HG03460 (cell line): ENCODE data around the gene SLIT3.
"Not testable (repeated sequence)": the region's sequence is repeated elsewhere in the genome, so short reads cannot be mapped to it uniquely, and the experiment has no call there.

Source experiments
- ATAC-seq: cut with Tn5 transposase; IDR thresholded peaks from one replicate; pipeline ENCODE4 v1.9.1; 2021; ENCODE audit not compliant: unreplicated experiment

Gene SLIT3

DNA sequence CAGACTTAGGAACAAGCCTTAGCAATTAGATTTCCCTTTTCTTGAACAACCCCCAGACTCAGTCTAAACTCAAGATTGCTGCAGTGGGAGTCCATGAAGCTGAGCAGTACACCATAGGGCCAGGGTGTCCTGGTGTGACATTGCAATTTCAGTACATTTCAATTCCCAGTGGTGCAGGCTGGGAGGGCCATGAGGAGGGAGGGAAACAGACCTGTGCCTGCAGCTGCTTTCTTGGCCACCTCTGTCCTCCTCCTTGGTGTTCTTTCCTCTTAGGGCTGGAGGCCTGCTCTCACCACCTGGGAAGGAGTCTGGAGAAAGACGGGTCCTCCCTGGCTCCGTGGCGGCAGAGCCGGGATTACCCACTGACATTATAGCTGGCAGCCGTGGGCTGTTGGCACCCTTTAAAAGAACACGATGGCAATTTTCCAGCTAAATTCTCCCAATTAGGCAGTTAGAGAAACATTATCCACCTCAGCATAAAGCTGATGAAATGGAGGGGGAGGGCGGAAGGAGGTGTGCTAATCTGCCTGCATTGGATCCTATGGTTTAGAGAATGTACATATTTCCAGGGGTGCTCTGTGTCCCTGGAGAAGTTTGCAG is 186.4 kb downstream of the SLIT3 start:
- no peak for ATAC-seq

DNA sequence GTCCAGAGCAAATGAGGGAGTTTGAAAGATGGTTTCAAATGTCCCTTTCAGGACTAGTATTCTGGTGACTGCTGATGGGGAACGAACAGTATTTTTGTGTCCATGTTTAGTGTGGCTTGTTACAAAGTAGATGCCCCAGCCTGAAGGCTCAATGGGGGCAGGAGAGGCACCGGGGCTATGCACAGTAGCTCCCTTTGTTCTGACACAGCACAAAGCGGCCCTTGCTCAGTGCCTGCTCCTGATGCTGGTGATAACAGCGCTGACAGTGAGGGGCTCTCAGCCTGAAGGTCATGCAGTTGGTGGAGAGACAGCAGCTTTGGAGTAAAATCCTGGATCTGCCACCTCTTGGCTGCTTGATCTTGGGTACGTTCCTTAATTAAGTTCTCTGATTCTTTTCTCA is 188.9 kb downstream of the SLIT3 start:
- no peak for ATAC-seq

DNA sequence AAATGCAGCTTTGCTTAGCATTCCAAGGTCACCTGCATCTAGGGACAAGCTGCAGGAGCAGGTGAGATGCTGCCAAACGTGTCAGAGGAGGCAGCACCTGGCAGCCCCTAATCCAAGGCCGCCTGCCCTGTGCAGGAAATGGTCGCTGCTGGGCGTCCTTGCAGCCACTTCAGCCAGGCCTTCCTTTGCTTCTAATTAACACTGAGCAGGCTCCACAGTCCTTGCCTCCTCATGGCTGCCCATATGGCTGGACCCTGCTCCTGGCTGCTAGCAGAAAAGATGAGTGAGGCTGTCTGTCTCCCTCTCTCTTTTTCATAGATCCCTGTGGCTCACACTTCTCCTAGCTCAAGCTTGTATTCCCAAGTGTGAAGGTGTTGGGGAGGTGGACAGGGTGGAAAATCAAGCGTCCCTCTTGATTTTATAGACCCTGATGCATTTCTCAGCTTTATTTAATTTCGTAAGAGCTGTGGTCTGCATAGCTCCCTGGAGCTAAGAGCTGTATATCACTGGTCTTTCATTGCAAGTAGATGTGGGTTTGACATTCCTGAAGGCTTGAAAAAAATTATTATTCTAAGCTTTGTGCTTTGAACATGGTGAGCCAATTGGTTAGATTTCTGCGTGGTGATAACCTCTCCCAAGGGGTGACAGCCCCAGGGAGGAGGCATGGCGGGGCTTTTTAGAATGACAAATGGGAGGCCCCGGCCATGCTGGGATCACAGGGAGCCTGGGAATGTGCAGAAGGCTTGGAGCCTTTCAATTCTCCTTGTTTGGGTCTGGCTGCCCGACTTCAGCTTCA is 193.8 kb downstream of the SLIT3 start:
- no peak for ATAC-seq

DNA sequence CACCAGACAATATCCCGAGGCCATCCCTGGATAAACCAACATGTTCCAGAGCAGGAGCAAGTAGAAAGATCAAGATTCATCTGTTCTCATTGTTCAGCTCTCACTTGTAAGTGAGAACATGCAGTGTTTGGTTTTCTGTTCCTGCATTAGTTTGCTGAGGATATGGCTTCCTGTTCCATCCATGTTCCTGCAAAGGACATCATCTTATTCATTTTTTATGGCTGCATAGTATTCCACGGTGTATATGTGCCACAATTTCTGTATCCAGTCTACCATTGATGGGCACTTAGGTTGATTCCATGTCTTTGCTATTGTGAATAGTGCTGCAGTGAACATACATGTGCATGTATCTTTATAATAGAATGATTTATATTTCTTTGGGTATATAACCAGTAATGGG is 195.4 kb downstream of the SLIT3 start:
- ATAC-seq: not testable (repeated sequence)

DNA sequence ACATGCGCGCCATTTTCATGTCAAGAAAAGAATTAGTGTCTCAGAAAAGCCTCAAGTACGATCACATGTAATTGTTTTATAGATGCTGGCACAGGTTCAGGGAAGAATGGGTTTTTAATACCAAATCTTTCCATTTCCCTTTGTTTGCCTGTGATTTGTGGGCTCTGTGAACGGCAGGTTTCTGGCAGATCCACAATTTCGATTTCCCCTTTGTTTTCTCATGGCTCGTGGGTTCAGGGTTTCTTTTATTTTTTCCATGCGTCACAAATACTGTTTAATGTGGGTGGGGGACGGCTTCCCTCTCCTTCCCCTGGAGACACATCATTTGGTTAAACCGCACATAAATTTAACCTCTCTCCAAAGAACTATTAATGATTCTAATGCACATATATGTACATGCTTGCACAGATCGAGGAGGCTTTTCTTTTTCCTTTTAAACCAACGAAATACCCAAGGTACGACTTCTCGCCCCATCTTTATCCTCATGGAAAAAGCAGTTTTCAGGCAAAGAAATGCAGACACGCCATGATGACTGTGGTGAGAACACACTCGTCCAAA is 195.9 kb downstream of the SLIT3 start:
- ATAC-seq: no peak

DNA sequence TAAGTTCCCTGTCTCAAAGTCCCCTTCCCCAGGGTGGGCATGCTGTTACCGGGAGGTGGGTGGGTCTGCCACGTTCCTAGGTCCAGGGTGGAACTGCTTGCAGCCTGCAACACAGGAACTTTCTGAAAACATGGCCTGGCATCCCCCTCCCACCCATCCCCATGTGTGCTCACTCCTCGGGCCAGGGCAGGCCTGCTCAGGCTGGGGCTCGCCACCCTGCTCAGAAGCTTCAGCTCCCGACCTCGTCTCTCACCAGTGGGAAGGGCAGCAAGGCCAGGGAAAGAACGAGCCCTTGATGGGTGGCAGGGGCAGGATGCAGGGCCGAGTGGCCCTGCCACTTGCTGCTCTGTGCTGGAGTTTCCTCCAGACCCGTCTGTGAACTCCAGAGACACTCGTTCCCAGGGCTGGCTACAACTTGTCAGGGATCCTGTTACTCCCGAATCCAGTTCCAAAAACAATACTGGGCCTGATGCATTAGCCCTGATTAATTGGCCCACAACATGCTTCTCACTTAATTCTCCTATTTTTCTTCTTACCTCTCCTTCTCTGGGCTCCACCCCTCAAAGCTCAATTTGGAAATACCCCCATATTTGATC is 197.3 kb downstream of the SLIT3 start:
- no peak for ATAC-seq

DNA sequence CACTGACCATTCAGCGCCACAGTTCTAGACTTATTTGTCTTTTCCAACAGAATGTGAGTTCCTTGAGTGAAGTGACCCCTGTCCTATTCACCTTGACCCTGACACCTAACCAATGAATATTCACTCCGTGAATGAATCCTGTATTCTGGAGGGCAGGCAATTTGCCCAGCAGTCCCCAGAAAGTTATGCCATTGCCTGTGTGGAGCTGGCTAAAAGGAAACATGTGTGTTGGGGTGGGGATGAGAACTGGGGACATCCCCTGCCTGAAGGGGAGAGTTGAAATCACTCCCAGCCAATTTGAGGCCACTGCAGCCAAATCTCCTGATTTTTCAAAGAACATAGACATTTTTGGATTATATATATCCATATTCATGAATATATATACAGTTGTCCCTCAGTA is 199.0 kb downstream of the SLIT3 start:
- ATAC-seq: no peak

DNA sequence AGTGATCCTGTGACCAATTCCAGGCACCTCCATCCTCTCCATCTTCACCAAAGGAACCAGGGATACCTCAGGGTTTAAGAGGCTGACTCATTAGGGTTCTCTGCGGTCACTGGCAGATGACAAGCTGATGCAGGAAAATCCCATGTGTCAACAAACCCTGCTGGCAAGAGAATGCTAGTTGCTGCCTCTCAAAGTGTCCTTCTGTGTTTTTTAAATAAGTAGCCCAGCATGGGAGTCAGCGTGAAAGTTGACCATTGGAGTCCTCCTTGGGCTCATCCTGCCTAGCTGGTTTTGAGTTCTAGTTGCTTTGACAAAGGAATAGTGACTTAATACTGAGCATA is 200.2 kb downstream of the SLIT3 start:
- ATAC-seq: no peak

DNA sequence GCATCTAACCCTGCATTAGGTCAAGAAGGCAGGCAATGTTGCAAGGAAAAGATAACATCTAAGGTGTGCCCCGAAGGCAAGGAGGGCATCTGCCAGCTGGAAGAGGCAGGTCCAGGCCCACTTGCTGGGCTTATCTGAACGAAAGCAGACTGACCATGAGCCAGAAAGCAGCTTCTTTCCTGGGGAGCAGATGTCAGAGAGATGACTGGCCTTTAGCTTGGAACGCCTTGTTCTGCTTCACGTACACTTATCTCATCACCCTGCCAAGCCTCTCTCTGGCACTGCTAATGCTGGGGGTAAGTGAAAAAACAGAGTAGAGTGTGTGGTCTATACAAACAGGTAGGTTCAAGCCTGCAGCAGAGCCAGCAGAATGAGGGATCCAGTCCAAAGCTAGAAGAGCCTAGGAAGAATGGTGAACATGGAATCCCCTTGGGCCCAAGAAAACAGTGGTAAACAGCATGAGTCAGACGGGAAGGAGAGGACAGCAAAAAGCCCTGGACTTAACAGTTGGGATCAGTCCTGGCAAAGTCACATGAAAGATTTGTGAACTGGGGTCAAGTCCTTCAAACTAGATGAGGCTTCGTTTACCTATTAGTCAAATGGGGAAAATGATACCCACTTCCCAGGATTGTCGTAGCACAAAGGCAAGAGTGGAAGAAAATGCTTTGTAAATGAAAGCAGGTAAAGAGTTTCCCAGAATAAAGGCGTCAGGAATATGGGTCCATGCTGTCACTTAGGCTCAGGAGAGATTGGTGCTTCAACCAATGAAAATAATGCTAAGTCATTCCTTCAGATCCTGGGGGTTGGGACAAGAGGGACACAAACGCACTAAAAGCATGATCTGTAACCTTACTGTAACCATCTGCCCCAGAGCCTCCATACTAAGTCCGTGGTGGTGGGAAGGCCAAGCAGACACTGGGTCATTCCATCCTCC is 200.9 kb downstream of the SLIT3 start:
- no peak for ATAC-seq

DNA sequence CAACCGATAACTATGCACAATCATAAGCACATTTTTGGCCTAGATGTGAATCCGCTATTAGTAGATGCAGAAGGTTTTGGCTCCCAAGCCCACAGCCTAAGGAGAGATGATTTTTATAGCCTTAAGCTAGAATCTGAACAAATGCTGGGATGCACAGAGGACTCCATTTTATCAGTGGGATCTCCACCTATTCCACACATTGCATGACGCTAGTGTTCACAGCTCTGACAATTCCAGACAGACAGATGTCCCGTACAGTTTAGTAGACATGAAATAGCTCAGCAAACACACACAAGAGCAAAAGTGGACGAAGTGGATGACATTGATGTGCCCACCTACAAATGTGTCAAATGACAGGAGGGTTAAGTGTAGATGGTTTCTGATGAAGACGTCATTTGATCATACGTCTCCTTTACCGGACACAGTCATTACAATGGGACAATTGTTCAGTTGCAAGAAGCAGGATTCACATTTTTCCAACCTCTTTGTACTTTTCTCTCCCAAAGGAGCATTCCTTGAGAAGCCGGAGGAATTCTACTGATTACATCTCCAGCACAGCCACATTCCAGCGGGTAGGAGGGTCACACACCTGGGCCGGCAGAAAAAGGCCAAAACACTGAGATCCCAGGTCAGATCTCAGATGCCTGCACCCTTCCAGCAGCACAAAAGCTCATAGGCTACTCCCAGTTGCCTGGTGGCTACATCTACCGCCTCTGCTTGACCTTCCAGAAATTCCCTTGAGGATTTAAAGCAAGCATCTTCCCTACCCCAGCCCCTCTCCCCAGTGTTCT is 202.4 kb downstream of the SLIT3 start:
- ATAC-seq: no peak

DNA sequence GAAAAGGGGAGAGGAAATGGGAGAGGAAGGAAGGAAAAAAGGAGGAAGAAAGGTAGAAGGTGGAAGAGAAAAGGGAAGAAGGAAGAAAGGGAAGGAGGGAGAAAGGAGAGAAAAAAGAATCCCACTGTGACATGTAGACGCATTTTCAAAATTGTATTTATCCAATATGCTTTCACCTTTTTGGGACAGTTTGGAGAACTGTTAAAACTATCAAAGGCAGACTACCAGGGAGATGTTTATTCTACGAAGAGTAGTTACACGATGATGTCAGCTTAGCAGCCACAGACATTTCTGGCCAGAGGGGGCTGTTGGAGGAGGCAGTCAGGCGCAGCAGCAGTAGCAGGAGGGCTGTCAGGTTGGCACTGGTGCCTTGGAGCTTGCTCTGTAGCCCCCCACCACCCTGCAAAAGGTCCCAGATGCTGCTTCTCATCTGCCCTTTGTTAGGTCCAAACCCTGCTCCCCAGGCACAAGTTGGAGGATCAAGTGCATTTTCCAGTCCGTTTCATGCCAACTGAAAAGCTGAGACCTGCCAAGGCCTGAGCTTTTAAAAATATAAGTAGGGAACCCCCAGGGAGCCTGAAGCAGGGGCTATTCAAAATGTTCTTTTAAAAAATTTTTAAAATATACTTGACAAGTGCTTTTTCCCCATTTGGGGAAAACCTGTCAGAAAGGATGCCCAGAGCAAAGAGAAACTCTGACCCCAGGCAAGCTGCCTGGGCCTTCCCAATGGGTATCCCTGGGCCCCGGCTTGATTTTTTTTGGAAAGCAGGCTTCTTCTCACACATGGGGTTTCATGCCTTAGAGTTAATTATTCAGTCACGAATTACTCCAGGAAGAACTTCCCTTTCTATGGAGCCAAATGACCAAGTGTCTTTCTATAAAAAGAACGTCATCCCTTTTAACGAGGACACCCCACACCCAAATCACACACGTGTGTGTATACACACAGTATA is 203.3 kb downstream of the SLIT3 start:
- ATAC-seq: no peak

DNA sequence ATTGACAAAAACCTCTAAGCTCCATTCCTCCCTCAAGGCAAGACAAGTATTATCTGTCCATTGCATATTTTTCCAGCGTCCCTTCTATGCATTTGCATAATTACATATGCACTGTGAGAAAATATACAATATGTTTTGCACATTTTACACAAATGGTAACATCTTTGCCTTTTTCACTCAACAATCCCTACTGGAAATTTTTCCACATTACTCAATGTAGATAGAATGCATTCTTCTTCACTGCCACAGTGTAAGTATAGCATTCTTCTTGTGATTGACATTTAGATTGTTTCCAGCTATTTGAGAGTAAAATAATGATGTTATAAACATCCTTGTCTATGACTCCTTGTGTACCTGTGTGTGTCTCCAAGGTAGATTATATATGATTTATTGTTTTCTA is 205.0 kb downstream of the SLIT3 start:
- ATAC-seq: no peak

DNA sequence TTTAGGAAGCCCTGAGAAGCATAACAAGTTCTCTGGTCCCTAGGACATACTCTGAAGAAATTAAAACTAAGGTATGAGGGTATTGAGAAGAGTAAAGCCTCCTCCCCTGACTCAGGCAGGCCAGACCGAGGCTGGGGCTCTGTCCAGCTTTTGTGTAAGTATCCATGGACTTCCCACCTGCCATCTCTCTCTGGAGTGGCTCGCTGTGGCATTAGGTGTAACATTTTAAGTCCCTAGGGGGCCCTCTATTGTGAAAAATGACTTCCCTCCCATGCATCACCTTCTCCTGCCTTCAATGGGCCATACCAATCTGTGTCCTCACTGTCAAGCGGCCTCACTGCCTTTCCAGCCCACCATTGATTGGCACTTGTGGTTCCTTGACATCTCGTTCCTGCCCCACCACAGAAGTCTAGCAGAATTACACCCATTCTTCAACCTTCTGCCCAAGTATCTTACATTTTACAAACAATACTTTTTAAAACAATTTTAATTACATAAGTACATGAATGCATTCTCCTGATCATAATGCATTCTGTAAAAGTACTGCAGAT is 205.5 kb downstream of the SLIT3 start:
- ATAC-seq: no peak

DNA sequence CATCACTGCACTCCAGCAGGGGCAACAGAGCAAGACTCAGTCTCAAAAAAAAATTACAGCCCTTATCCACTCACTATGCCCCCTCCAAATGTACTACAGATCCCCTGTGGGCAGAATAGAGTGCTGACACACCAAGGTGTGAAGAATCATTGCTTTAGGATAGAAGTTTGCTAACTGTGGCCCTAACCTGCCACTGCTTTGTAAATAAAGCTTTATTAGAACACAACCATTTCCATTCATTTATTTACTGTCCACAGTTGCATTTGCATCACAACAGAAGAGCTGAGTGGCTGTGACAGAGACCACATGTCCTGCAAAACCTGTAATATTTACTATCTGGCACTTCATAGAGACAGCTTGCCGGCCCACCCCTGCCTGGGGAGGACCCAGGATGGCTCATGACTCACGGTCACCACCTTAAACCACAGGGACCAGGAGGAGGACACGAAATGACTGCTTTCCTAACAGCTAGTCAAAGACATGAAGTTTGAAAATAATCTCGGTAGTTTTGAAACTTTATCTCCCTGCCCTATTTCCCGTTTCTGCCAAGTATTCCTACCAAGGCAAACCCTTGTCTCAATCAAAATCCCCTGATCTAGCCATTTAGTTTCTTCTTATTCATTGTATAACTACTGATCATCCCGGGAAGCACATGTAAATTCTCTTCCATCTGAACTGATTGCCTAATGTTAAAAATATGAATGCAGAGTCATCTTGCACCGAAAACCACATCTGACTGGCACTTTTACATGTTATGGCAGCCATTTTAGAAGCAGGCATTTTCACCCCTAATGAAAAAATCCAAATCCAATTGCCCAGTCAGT is 206.1 kb downstream of the SLIT3 start:
- no peak for ATAC-seq

DNA sequence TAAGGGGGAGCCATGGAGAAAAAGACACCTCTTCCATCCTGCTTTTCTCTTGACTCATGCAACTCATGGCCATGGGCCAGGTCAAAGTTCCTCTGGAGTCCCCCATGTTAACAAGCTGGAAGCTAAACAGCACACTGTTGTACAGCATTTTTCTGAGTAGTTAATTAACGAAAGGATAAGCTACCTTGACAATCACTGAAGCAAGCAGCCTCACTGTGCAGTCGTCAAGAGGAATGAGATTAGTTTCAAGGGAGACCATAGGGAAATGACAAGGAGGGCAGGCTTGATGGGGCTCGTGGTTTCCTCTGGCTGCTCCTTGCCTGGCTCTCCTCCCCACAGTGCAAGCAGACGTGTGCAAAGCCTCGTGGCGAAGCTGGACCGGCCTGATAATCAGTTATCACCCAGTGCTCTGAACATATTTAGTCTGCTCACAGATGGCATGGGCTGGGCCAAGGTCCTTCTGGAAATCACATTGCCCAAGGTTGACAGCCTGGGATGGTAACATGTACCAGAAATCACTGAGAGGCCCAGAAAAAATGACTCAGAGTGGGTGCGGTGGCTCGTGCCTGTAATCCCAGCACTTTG is 209.5 kb downstream of the SLIT3 start:
- ATAC-seq: no peak

DNA sequence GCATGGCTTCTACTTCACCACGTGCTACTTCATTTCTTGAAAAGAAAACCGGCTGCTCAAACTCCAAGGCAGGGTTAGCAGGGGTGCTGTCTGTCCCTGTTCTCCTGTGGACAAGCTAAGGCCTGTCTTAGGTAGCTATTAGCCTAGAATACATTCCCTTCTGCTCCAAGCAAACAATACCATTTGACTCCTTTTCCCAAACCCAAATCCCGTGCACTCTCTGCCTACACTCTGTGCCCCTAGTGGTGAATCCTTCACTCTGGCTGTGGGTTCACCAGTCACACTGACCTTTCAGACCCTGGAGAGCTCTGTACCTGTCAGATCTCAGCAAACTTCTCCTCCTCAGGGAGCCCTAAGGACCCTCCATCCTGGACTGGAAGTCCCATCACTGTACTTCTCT is 211.6 kb downstream of the SLIT3 start:
- no peak for ATAC-seq

DNA sequence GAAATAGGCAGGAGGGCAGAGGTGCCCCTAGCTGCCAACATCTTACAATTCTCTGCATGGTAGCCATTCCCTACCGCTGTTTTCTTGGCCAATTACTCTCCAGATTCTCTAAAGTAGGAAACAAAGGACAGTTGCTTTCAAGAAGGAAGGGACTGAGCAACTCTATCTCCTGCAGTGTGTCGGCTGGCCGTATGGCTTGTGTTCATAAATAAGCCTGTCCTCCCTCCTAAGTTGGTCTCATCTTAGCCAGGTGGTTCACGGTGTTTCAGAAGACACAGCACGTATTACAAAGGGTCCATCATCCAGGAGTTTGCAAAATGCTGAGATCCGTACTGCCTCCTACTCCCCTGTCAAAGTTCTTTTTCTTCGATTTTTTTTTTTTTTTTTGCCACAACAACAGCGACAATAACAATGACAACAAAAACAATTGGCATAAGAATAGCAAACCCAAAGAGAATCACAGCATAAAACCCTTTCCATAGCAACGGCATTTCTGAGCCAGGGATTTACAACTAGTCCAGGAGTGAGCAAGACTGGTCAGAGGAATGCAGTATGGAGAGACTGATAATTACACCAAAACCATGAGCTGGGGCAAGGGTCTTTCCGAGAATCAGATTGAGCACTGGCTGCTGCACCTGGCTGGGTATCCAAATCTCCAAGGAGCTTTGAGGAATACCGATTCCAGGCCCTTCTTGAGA is 212.8 kb downstream of the SLIT3 start:
- no peak for ATAC-seq
